HTERT RPE-1 (cell line): ENCODE data around the gene HAAO.

Source experiments
- in situ Hi-C: fragments of 300-500 bp; cut with MboI; formaldehyde crosslinking; loops from 4 replicates; pipeline ENCODE4 v1.14.3; 2020; ENCODE audit warnings: low sequenced_read_pairs

HAAO gene

DNA sequence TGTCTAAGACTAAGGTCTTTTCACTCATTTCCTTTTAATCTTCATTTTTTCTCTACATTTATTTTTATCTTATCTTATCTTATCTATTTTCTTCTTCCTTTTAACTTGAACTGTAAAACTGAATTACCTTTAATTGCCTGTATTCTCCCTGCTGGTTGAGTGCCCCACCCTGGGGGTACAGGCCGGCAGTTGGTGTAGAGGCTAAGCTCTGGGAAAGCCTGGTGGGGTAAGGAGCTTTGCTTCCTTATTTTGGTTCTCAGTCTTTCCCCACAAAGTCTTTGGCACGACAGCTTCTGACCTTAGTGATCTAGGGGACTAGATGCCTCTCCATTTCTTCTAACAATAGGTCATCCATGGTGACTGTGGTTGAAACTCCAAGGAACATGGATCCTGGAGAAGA is 26.8 kb upstream of the HAAO start:
- in situ Hi-C loops: no loop called here

DNA sequence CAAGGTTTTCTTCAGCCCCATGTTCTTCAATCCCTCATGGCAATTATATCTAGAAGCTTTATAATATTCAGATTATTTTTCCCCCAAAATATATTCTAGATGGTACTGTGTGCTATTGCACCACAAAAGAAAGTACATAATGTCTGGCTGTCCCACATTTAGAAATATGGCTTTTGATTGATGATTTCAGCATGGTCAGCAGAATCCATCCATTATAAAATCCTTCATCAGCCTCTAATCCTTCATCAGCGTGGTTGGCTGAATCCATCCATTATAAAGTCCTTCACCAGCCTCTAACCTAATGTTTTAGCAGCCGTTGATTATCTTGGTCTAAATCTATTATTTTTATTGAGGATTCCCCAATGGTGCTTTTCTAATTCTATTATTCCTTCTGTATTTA is 23.3 kb upstream of the HAAO start:
- in situ Hi-C loops: no loop called here

DNA sequence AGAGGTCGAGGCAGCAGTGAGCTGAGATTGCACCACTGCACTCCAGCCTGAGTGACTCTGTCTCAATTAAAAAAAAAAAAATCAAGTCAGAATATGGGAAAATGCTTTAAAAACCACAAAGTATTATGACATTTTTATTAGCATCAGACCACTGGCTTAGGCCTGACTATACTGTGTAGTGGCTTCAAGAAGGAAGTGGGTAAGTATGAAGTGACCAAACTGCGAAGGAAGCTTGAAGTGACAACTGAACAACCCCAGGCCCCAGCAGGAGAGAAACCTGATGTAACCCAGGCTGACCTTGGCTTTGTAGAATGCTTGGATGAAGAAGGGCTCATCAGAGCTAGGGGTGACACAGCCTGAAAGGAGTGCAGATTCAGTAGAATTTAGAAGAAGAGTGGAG is 21.4 kb upstream of the HAAO start:
- in situ Hi-C loops: no loop called here

DNA sequence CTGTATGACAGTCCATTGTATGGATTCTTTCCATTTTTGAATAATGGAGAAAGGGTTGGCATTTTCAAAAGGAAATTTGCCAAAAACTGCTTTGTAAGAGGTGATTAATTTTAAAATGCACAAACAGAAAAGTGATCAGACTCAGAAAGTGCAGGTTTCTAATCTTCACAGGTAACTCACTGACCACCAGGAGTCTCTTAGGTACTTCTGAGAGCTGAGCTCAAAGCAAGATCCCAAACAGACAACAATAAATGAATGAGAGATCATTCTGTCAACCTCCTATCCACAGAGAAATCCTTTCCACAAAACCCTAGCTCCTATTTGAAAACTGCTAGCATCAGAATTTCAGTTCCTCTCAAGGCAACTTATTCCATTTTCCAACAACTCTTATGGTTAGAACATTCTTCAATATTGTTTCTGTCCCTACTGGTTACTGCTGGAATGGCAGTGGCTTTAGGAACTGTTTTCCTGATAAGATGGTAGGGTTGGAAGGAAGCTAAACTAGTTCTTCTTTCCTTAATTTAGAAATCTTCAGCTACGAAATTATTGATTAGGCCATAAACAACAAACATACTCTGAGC is 20.6 kb upstream of the HAAO start:
- in situ Hi-C loops: no loop called here

DNA sequence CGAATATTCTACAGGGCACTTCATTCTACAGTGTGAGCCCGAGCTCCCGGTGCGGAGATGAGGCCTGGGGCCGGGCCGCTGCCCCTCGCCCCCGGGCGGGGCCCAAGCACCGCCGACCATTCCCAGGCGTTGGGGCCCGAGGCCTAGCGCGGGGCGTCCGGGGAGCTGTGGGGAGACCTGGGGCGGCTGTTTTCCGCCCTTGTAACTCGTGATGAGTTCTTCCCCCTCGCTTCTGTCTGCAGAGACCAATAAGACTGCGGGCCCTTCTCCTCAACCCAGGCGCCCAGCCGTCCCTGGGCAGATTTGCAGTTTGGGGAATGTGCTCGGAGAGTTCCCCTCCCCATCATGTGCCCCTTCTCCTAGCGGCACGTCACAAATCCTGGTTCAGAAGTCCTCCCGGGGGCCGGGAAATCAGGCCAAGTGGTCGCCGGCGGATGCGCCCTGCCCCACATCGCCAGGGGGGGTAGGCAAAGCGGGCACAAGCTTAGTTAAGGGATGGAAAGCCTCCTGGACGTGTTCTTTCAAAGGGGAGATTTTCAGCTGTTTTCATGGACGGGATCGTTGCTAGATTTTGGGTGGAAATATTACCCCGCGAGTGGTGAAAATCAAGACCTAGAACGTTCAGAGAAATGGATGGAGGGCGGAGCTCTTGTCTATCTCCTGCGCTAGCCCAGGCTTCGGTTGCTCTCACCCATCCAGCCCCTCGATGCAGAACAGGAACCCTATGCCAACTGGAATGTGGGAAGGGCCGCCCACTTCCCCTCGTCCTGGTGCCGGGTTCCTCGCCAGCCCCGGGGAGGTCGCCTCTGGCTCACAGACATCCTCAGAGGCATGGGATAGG is 18.8 kb upstream of the HAAO start:
- in situ Hi-C loops: no loop called here

DNA sequence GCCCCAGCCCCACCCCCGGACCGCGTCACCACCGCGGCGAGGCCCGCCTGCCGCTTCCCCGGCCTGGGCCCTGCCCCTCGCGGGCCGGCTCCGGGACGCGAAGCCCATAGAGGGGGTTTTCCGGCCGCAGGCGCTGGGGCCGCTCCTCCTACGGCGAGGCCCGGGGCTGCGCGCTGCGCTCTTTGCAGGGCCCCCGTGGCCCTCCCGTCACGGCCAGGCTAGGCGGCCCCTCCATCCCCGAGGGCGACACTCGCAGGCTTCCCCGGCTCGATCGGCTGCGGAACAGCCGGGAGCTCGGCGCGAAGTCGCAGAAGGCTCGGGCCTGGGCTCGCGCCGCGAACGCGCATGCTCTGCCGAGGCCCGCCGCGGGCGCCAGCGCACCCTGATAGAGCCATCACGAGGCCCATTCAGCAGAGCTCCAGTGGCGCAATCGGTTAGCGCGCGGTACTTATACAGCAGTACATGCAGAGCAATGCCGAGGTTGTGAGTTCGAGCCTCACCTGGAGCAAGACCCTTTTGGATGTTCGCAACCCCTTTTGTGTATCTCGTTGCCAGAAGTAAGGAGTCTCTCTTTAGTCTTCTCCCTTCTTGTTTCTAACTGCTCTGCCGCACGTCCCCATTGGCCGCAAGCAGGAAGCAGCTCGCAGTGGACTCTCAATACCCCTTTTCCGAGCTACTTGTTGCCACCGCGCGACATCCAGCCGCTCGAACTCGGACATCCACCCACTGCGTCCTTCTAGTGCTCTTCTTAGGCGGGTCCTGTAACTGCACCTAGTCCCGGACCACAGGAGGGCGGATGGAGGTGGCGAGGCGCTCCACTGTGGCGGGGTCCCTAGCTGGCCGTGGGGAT is 18.0 kb upstream of the HAAO start:
- in situ Hi-C loops: no loop called here

DNA sequence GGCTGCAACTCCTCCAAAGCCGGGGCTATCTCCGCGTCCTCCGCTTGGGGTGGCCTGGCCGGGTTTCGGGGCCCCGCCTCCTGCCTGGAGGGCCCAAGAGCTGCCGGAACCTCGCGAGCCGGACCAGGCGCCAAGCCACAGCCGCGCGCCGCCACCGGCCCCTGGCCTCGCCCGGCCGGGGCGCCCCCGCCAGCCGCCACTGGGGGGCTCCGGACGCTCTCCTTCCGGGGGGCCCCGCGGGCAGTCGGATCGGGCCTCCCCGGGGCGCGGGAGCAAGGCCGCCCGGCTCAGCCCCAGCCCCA is 17.4 kb upstream of the HAAO start:
- in situ Hi-C loops: no loop called here

DNA sequence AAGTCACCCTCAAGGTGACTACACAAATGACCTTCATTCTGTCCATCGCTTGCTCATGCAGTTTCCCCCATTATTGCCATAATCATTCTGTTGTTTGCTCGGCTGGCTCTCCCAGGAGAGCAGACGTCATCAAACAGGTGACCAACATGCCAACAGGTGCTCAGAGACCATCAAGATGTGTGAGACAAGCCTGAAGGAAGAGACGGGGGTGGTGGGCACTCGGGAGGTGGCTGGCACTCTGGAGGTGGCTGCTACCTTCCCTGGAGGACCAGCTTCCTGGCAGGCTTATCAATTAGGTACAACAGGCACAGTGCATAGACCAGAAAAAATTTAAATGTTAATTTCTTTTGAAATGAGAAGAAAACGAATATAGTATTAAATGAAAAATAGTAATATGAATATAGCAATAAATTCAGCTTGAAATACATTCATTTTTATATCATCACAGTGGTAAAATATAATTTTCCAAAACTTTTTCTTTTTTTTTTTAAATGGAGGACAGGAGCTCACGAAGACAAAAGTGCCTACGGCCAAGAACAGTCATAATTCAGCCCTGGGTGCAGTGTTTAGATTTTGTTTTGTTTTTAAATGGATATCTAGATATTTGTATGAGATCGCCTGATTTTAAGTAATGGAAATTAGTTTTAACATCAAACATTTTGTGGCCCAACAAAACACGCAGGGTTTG is 16.9 kb upstream of the HAAO start:
- in situ Hi-C loops: no loop called here

DNA sequence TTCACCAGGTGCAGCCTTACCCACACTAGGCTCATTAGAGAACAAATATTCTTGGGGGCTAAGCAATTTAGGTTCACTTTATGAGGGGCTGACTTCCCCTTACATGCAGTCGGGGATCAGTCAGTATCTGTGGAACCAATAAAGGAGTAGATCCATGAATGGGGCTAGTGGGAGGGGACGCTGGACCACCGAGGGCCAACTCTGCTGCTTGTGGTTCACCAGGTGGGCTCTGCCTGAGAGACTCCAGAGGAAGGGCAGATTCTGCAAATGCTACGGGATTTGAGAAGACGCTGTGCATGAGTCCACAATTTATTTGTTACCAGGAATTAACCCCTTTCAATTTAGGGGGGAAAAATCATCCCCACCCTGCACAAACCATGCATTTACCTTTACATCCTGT is 15.9 kb upstream of the HAAO start:
- in situ Hi-C loops: no loop called here

DNA sequence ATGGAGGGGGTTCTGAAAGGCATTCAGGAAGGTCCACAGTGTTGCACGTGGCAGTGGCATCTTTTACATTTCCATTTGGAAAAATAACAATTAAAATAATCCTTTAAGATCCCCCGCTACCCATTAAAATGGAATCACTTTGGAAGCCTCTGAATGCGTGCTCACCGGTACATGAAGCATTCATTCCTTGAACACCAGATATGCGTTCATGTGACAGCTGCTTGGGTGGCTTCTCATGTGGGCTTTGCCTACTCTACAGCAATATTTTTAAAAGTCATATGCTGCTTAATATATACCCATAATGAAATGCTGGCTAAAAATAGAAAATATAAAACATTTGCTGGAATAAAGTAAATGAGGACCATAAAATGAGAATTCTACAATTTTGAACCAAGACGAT is 14.4 kb upstream of the HAAO start:
- in situ Hi-C loops: no loop called here

DNA sequence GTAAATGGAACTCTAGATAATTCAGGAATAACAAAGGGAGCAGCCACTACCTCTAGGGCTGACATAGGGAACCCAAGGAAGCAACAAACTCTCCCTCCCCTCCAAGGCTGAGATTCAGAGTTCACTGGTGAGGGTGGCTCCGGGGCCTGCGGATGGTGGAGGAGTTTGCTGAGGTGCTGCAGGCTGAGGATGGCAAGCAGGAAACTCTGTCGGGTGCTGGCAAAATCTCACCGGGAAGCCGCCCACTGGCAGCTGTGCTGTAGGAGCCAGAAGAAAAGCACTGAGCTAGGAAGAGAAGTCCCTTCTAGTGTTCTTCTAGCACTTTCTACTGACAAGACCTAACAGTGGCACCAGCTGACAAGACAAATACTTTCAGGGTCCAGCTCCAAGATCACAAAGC is 12.5 kb upstream of the HAAO start:
- in situ Hi-C loops: no loop called here

DNA sequence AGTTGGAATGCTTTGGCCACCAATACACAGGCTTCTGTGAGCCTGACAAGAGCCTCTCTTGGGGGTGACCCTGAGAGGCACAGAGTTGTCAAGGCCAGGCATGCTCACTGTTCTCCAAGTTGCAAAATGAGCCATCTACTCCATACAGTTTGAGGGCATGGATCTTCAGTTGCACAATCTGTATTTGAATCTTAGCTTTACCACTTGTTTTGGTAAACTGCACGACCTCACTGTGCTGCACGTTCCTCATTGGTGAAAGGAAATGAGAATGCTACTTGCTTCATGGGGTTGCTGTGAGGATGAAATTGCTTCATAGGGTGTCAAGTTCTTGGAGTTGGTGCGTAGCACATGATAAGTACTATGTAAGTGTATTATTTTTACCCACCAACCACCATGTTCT is 12.0 kb upstream of the HAAO start:
- in situ Hi-C loops: no loop called here

DNA sequence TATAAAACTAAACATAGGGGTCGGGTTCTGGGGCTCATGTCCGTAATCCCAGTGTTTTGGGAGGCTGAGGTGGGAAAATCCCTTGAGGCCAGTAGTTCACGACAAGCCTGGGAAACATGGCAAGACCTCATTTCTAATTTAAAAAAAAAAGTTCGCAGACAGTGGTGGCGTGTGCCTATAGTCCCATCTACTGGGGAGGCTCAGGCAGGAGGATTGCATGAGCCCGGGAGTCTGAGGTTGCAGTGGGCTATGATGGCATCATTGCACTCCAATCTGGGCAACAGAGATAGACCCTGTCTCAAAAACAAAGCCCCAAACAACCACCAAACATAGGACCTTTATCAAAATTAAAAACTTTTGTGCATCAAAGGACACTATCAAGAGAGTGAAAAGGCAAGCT is 9.8 kb upstream of the HAAO start:
- in situ Hi-C loops: no loop called here

DNA sequence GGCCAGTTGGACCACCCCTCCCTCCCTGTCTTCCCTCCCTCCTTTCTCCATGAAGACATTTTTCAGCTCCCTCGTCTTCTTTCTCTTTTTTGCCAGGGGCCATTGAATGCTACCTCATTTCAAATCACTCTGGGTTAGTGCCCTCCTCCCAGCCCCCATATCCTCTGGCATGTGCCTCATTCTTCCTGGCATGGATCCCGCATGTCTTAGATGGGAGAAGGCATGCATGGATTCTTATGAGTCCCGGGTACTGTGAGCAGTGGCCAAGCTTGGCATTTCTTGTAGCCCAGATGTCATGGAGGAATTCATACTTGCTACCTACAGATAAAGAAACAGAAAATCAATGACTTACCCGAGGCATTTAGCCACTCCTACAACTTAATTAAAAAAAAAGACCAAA is 9.0 kb upstream of the HAAO start:
- in situ Hi-C loops: no loop called here

DNA sequence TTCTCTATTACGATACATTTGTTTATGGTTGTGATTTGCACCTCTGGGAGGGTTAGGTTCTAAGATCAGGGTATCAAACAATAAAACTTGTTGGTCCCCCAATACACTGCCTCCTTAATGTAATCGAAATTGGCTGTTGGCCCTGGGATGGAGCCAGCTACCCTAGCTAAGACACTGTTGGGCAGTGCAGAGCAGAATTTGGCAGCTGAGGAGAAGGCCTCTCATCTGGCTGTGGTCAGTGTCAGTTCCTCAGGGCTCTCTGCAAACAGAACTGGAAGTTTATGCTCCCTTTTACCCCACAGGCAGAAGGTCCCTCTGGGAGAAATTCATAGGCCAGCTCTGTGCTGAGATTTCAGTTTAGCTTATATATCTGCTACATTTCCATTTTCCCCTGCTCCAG is 8.6 kb upstream of the HAAO start:
- in situ Hi-C loops: no loop called here

DNA sequence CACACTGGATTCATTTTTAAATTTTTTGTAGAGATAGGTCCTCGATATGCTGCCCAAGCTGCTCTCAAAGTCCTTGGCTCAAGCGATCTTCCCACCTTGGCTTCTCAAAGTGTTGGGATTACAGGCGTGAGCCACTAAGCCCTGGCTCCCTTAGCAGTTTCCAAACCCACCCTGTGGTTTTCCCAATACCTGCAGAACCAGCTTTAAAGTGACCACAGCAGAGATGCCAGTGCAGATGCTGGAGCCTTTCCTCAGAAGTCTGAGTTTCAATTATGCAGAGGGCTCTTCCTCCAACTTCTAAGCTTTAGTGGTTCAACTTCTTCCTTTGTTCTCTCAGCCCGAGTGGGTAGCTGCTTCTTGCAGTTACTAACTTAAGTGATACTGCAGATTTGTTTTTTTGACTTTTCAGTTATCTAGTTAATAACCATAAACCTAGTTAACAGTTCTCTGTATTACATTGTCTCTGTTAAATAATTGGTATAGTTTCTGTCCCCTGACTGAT is 8.1 kb upstream of the HAAO start:
- in situ Hi-C loops: no loop called here

DNA sequence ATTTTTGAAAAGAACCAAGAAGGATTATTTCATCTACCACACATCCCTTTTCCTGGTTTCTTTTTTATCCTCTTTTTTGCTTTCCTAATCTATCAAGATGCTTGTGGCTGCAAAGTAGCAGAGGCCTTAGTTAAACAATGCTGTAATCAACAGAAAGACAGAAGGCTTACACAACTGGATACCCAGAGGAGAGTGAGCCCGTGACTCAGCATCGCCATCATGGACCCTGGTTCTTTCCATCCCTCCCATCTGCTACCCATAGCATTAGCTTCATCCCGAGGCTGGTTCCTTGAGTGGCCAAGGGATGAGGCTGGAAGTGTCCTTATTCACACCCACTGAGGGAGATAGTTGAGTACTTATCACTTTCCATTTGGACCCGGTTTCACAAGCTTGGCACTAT is 7.5 kb upstream of the HAAO start:
- in situ Hi-C loops: no loop called here

DNA sequence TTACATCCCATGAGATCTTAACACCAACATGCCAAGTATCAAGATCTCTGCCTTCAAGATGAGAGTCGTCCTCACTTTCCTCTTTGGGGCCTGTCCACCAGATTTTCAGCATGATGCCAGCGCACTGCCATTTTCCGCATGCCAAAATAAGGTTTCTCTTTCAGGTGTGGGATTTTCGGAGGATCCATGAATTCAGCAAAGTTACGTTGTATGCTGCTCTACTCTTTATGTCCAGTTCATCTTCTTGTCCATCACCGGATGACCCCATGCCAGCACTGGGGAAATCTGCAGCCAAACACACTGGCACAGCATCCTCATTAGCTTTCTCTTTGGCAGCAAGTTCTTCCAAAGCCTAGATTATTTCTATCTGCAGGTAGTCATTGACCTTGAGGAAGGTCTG is 4.9 kb upstream of the HAAO start:
- in situ Hi-C loops: no loop called here

DNA sequence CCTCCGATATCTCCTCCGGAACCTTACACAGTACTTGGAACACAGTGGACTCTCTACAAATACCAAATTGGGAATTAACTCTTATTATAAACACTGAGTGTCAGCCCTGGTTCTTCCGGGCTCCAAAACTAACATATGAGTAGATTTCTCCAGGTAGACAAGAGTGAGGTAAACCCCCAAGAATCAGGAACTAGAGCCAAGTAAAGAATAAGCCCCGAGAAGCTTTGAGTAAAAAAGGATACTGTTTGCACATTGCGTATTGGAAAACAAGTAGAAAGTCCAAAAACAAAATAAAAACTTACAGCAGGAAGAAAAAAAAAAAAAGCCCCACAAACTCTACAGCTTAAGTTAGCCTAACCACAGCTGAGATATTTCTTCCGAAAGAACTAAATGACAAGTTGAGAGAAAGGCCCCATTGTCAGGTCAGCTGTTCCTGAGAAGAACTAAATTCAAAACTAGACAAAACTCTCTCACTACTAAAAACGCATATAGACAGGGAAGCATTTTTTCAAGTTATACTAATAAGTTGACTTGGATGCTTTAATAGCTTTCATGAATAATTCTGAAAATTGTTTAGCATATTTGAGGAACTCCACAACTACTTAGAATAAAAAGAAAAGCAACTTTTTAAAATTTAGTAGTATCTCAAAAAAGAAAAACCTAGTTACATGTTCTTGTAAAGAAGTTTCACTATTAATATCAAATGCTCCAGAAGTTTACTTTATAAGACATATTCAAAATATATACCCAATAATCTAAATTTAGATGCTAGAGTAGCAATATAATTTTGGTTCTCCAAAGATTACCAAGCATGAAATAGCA is 4.3 kb upstream of the HAAO start:
- in situ Hi-C loops: no loop called here

DNA sequence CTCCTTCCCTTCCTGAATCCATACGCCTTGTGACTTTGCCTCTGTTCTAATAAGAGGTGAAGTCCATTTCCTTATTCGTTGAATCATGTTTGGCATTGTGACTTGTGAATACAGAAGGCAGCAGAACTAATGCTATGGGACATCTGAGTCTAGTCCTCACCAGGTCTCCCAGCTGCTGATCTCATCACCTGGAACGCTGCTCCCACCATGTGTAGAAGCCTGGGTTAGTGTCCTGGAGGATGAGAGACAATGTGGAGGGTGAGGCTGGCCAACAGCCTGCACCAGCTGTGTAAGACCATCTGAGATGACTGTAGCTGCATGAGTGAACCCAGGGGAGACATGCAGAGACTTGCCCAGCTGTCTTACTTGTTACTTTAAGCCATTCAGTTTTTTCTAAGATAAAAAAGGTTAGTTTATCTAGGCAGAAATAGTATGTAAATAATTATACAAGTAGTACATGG is 3.5 kb upstream of the HAAO start:
- in situ Hi-C loops: no loop called here
